Measurements from ENCODE around the gene MAN2B2. TPM values are rescaled to one million over a fixed set of nuclear protein-coding genes. Genes with fewer than 3 reads are reported as not detected.

Gene MAN2B2
- total and polyA plus RNA-seq, 2 donors from 2014 or later: 19.9 to 34.3 TPM

- no peak overlapping the region for H3K27ac ChIP-seq (ENCODE audit: low read depth in 2 of 2, low read length in 2 of 2)
- DNase-seq (no peak), FAIRE-seq (no peak)
- intact Hi-C loops (cut with DNase I): no loop called here
- H3K36me3 ChIP-seq (ENCODE audit: control insufficient read depth in 2 of 3, insufficient read depth in 3 of 3, low read length in 3 of 3): no peaks in the 10 kb centered on the region
- TF ChIP-seq, protein P1, sequence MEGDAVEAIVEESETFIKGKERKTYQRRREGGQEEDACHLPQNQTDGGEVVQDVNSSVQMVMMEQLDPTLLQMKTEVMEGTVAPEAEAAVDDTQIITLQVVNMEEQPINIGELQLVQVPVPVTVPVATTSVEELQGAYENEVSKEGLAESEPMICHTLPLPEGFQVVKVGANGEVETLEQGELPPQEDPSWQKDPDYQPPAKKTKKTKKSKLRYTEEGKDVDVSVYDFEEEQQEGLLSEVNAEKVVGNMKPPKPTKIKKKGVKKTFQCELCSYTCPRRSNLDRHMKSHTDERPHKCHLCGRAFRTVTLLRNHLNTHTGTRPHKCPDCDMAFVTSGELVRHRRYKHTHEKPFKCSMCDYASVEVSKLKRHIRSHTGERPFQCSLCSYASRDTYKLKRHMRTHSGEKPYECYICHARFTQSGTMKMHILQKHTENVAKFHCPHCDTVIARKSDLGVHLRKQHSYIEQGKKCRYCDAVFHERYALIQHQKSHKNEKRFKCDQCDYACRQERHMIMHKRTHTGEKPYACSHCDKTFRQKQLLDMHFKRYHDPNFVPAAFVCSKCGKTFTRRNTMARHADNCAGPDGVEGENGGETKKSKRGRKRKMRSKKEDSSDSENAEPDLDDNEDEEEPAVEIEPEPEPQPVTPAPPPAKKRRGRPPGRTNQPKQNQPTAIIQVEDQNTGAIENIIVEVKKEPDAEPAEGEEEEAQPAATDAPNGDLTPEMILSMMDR (IDR thresholded peaks at IDR 0.05; ENCODE audit: borderline replicate concordance, extremely low read depth, insufficient read depth): no peak
- H3K27me3 ChIP-seq (ENCODE audit: control insufficient read depth, insufficient read depth, low read length): no peaks in the 10 kb centered on the region
- H3K9ac ChIP-seq (ENCODE audit: low read length in 3 of 3): no peak overlapping the region
- H3K4me3 ChIP-seq (ENCODE audit: low read length in 3 of 3): no peak overlapping the region
- H3K9me3 ChIP-seq (ENCODE audit: control insufficient read depth in 2 of 3, insufficient read depth in 1 of 3, low read length in 3 of 3): no peaks in the 10 kb centered on the region
- peaks cover 0 to 6% (median 0%) of the 10 kb centered on the region in 3 donors for H3K4me1 ChIP-seq (ENCODE audit: control insufficient read depth in 2 of 3, insufficient read depth in 2 of 3, low read depth in 1 of 3, low read length in 3 of 3)
Measured at GRCh38 chr4:6657242-6658208, 82.5 kb downstream of the MAN2B2 start.

GRCh38 chr4:6658209-6658595, 83.2 kb downstream of the MAN2B2 start:
- no peaks in the 10 kb centered on the region for H3K9me3 ChIP-seq (ENCODE audit: control insufficient read depth in 2 of 3, insufficient read depth in 1 of 3, low read length in 3 of 3)
- FAIRE-seq (no peak), DNase-seq (no peak)
- no peak overlapping the region for H3K27ac ChIP-seq (ENCODE audit: low read depth in 2 of 2, low read length in 2 of 2)
- H3K36me3 ChIP-seq (ENCODE audit: control insufficient read depth in 2 of 3, insufficient read depth in 3 of 3, low read length in 3 of 3): no peaks in the 10 kb centered on the region
- H3K4me3 ChIP-seq (ENCODE audit: low read length in 3 of 3): peak overlapping the region in 1 of 3 donors; percentile 46
- no peak overlapping the region for H3K9ac ChIP-seq (ENCODE audit: low read length in 3 of 3)
- peaks cover 2% of the 10 kb centered on the region for H3K27me3 ChIP-seq (ENCODE audit: control insufficient read depth, insufficient read depth, low read length)
- H3K4me1 ChIP-seq (ENCODE audit: control insufficient read depth in 2 of 3, insufficient read depth in 2 of 3, low read depth in 1 of 3, low read length in 3 of 3): peaks cover 0 to 6% (median 0%) of the 10 kb centered on the region in 3 donors
- intact Hi-C loops (cut with DNase I): no loop called here
- TF ChIP-seq, protein P1 (IDR thresholded peaks at IDR 0.05; ENCODE audit: borderline replicate concordance, extremely low read depth, insufficient read depth): no peak

DNA sequence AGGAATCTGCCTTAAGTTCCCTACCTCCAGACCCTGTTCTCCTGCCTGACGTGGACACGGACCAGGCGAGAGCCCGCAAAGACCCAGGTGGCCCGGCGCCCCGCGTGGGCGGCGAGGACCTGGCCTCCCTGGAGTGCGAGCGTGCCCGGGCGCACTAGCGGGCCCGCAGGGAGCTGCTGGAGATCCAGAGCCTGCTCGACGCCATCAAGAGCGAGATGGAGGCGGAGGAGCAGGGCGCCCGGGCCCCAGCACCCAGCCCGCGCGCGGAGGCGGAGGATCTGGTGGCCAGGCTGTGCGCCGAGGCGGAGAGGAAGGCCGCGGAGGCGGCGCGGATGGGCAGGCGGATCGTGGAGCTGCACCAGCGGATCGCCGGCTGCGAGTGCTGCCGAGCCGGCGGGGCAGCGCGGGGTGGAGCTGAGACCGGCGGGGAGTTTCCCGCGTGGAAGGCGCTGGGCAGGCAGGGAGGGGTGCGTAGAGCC, 83.6 kb downstream of the MAN2B2 start:
- Histone ChIP-seq H3K36me3 (ENCODE audit: control insufficient read depth in 2 of 3, insufficient read depth in 3 of 3, low read length in 3 of 3) (no peaks in the 10 kb centered on the region), H3K9ac (ENCODE audit: low read length in 3 of 3) (peak overlapping the region in 1 of 3 donors; percentile 39), H3K27ac (ENCODE audit: low read depth in 2 of 2, low read length in 2 of 2) (no peak overlapping the region), H3K4me1 (ENCODE audit: control insufficient read depth in 2 of 3, insufficient read depth in 2 of 3, low read depth in 1 of 3, low read length in 3 of 3) (peaks cover 0 to 6% (median 0%) of the 10 kb centered on the region in 3 donors), H3K9me3 (ENCODE audit: control insufficient read depth in 2 of 3, insufficient read depth in 1 of 3, low read length in 3 of 3) (no peaks in the 10 kb centered on the region), H3K27me3 (ENCODE audit: control insufficient read depth, insufficient read depth, low read length) (peaks cover 5% of the 10 kb centered on the region), H3K4me3 (ENCODE audit: low read length in 3 of 3) (peak overlapping the region; percentile 21 to 46 (median 42))
- peak in 4 of 5 donors; percentile 37 to 84 (median 56) for DNase-seq
- FAIRE-seq: no peak
- intact Hi-C loops (cut with DNase I): no loop called here
- TF ChIP-seq, protein P1 (IDR thresholded peaks at IDR 0.05; ENCODE audit: borderline replicate concordance, extremely low read depth, insufficient read depth): no peak

Data from kidney (tissue), 14 donors.